ENCODE data around the gene GM2A.
A peak's percentile ranks its signal among the peaks of the same experiment; 100 is the strongest.
"Not testable (repeated sequence)": the region's sequence is repeated elsewhere in the genome, so short reads cannot be mapped to it uniquely, and the experiment has no call there.

GM2A gene

DNA sequence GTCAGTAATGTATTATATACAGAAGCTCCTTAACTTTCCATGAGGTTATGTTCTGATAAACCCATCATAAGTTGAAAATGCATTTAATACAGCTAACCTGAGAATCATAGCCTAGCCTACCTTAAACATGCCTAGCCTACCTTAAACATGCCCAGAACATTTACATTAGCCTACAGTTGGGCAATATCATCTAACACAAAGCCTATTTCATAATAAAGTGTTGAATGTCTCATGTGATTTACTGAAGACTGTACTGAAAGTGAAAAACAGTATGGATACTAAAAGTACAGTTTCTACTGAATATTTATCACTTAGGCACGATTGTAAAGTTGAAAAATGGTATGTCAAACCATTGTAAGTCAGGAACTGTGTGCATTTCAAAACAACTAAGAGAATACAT lies 1.6 kb downstream of the GM2A start:
- DNase-seq (ENCODE audit: low spot score), result no peak
- TF ChIP-seq, protein P1, sequence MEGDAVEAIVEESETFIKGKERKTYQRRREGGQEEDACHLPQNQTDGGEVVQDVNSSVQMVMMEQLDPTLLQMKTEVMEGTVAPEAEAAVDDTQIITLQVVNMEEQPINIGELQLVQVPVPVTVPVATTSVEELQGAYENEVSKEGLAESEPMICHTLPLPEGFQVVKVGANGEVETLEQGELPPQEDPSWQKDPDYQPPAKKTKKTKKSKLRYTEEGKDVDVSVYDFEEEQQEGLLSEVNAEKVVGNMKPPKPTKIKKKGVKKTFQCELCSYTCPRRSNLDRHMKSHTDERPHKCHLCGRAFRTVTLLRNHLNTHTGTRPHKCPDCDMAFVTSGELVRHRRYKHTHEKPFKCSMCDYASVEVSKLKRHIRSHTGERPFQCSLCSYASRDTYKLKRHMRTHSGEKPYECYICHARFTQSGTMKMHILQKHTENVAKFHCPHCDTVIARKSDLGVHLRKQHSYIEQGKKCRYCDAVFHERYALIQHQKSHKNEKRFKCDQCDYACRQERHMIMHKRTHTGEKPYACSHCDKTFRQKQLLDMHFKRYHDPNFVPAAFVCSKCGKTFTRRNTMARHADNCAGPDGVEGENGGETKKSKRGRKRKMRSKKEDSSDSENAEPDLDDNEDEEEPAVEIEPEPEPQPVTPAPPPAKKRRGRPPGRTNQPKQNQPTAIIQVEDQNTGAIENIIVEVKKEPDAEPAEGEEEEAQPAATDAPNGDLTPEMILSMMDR (IDR thresholded peaks at IDR 0.05; ENCODE audit: extremely low read depth, insufficient read depth, missing control alignments), result no peak
- in situ Hi-C loops (cut with MboI; ENCODE audit: low pct_unique_long_range_greater_than_20kb, low sequenced_read_pairs, unreplicated experiment), result no loop called here

- in situ Hi-C loops (cut with MboI; ENCODE audit: low pct_unique_long_range_greater_than_20kb, low sequenced_read_pairs, unreplicated experiment); DNase-seq (ENCODE audit: low spot score): not testable (repeated sequence)
These were observed 2.0 kb downstream of the GM2A start for GRCh38 chr5:151254990-151255389.

- in situ Hi-C loops (cut with MboI; ENCODE audit: low pct_unique_long_range_greater_than_20kb, low sequenced_read_pairs, unreplicated experiment), result no loop called here
- DNase-seq (ENCODE audit: low spot score), result peak; percentile 70
These were observed 2.8 kb downstream of the GM2A start for GRCh38 chr5:151255621-151256286.

GRCh38 chr5:151257731-151258181 lies 4.8 kb downstream of the GM2A start:
- TF ChIP-seq, protein P1 (IDR thresholded peaks at IDR 0.05; ENCODE audit: extremely low read depth, insufficient read depth, missing control alignments), result no peak
- DNase-seq (ENCODE audit: low spot score), result peak; percentile 40
- in situ Hi-C loops (cut with MboI; ENCODE audit: low pct_unique_long_range_greater_than_20kb, low sequenced_read_pairs, unreplicated experiment), result no loop called here

More at GRCh38 chr5:151255621-151256286, 2.8 kb downstream of the GM2A start:
- TF ChIP-seq, protein P1 (IDR thresholded peaks at IDR 0.05; ENCODE audit: extremely low read depth, insufficient read depth, missing control alignments), result no peak

- in situ Hi-C loops (cut with MboI; ENCODE audit: low pct_unique_long_range_greater_than_20kb, low sequenced_read_pairs, unreplicated experiment), result no loop called here
- no peak for DNase-seq (ENCODE audit: low spot score)
- TF ChIP-seq, protein P1 (IDR thresholded peaks at IDR 0.05; ENCODE audit: extremely low read depth, insufficient read depth, missing control alignments), result no peak
These were observed 5.2 kb downstream of the GM2A start for GRCh38 chr5:151258201-151258611.

- TF ChIP-seq, protein P1 (IDR thresholded peaks at IDR 0.05; ENCODE audit: extremely low read depth, insufficient read depth, missing control alignments), result no peak
- DNase-seq (ENCODE audit: low spot score), result no peak
- in situ Hi-C loops (cut with MboI; ENCODE audit: low pct_unique_long_range_greater_than_20kb, low sequenced_read_pairs, unreplicated experiment), result no loop called here
These were observed 5.8 kb downstream of the GM2A start for GRCh38 chr5:151258816-151259215.

- in situ Hi-C loops (cut with MboI; ENCODE audit: low pct_unique_long_range_greater_than_20kb, low sequenced_read_pairs, unreplicated experiment), result no loop called here
- TF ChIP-seq, protein P1 (IDR thresholded peaks at IDR 0.05; ENCODE audit: extremely low read depth, insufficient read depth, missing control alignments), result no peak
- DNase-seq (ENCODE audit: low spot score), result no peak
These were observed 6.9 kb downstream of the GM2A start for GRCh38 chr5:151259931-151260330.
